NB4 (cell line): Measurements from ENCODE around the gene CREB3L2.

Experiments
- DNase-seq: peaks from one replicate; pipeline ENCODE4 v3.0.0; 2010; ENCODE audit warnings: low read depth
- H3K4me3 ChIP-seq: one replicate; pipeline ENCODE4 v1.5.1; 2011; ENCODE audit warnings: mild to moderate bottlenecking, low read depth, low read length, moderate library complexity
- CTCF ChIP-seq: IDR thresholded peaks from one replicate; pipeline ENCODE4 v1.5.1; 2012; ENCODE audit warnings: low read depth, low read length
- MYC ChIP-seq: IDR thresholded peaks from 2 replicates; pipeline ENCODE4 v1.6.1; 2011; ENCODE audit warnings: low read depth, low read length
- POLR2A ChIP-seq: IDR thresholded peaks from 2 replicates; pipeline ENCODE4 v1.6.1; 2011; ENCODE audit warnings: mild to moderate bottlenecking; ENCODE audit not compliant: insufficient read length; ENCODE audit errors: extremely low read depth
- TF ChIP-seq, protein P1 (sequence below): IDR thresholded peaks from 2 replicates; pipeline ENCODE4 v1.6.1; 2011; ENCODE audit warnings: low read depth, low read length

Gene CREB3L2

DNA sequence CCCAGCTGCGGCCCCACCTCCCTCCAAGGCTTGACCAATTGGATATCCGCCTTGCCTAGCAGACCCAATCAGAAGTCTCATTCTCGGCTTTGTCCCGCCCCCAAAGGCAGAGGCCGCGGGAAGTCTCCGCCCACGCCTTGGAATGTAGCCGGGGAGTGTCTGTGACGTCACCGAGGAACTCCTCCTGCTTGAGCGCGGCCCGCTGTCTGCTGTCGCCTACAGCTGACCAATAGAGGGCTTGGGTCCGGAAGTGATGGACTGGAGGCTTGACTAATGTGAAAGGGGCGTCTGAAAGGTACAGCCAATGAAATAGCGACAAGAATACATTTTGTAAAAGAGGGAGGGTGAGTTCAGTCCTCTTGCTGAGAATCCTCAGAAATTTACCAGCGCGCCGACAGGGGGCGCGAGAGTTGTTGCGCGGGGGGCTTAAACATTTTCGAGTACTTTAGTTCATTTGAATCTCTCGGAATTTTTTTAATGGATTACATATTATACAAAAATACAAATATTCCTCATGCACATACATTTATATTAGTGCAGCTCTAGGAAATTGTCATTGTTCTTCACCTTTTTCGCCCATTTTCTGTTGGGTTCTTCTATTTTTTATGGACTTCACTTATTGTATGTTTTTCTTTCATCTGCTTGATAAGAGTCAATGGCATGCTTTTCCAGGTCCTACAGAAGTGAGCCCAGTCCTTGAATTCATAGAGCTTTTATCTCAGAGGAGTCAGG is 376 bp upstream of the CREB3L2 start:
- H3K4me3 ChIP-seq, result peak overlapping the region; percentile 73
- DNase-seq, result peak; percentile 100
- peak; percentile 31 for TF ChIP-seq MYC
- TF ChIP-seq POLR2A, result no peak
- peak; percentile 95 for TF ChIP-seq CTCF
- TF ChIP-seq, protein P1, sequence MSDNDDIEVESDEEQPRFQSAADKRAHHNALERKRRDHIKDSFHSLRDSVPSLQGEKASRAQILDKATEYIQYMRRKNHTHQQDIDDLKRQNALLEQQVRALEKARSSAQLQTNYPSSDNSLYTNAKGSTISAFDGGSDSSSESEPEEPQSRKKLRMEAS, result 0 out of 2 replicates have a peak, but pooled peaks have one; percentile 17

DNA sequence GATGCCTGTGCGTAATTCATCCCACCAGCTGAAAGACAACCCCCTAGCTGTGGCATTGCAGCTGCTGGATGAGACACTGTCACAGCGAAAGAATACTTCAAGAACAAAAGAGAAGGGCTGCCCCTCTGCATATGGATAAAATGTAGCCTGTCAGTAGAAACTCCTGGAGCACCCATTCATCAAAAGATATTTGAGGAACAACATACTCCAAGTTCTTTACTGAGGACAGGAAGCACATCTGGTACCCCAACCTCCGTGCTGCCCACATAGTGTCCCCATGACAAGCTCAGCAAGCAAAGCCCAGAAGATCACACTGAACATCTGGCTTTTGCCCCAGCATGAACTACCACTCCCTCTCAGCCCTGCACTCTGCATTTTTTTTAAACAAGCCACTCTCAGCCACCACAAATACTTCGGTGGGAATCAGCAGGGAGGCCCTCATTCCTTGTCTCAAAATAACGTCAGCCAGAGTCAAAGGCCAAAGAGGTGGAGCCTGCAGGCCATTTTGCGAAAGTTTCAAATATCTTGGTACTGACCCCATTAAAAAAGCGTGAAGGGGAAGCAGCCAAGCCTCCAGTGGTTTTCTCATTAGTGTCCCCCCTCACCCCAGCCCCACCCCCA is 1.7 kb downstream of the CREB3L2 start:
- no peak for TF ChIP-seq POLR2A
- TF ChIP-seq, protein P1, result no peak
- no peak for TF ChIP-seq MYC
- TF ChIP-seq CTCF, result no peak
- peak; percentile 82 for DNase-seq

GRCh38 chr7:137999496-138000080 is 2.3 kb downstream of the CREB3L2 start:
- TF ChIP-seq MYC (no peak), POLR2A (no peak), CTCF (no peak)
- TF ChIP-seq, protein P1, result no peak
- H3K4me3 ChIP-seq, result peak overlapping the region; percentile 73
- no peak for DNase-seq

More for the DNA sequence above, 1.7 kb downstream of the CREB3L2 start:
- peak overlapping the region; percentile 73 for H3K4me3 ChIP-seq

GRCh38 chr7:137998250-137998649 is 3.6 kb downstream of the CREB3L2 start:
- TF ChIP-seq POLR2A (no peak), MYC (no peak), CTCF (no peak)
- TF ChIP-seq, protein P1, result no peak
- H3K4me3 ChIP-seq, result no peak overlapping the region
- no peak for DNase-seq

GRCh38 chr7:137996871-137997270 is 5.0 kb downstream of the CREB3L2 start:
- peak; percentile 38 for DNase-seq
- TF ChIP-seq, protein P1, result no peak
- TF ChIP-seq POLR2A (no peak), CTCF (no peak), MYC (no peak)

More at GRCh38 chr7:137996871-137997270, 5.0 kb downstream of the CREB3L2 start:
- H3K4me3 ChIP-seq, result peak overlapping the region; percentile 27
